GM12873 (cell line): ENCODE data around the gene SCUBE1.

Source experiments
- CTCF ChIP-seq: IDR thresholded peaks from 2 replicates; pipeline ENCODE4 v1.5.1; 2012; ENCODE audit warnings: low read depth, mild to moderate bottlenecking, moderate library complexity, low read length, control low read depth; ENCODE audit not compliant: insufficient read depth; ENCODE audit errors: missing control alignments

The SCUBE1 gene

GRCh38 chr22:43343670-43344519 lies 723 bp upstream of the SCUBE1 start:
- TF ChIP-seq CTCF = no peak

GRCh38 chr22:43342347-43343261 lies 568 bp downstream of the SCUBE1 start:
- no peak for TF ChIP-seq CTCF

GRCh38 chr22:43341565-43341964 lies 1.6 kb downstream of the SCUBE1 start:
- TF ChIP-seq CTCF = no peak

GRCh38 chr22:43338766-43339345 lies 4.3 kb downstream of the SCUBE1 start:
- TF ChIP-seq CTCF = no peak

- no peak for TF ChIP-seq CTCF
Measured at GRCh38 chr22:43337946-43338345, 5.2 kb downstream of the SCUBE1 start.

- TF ChIP-seq CTCF = no peak
Measured at GRCh38 chr22:43337385-43337784, 5.8 kb downstream of the SCUBE1 start.

- no peak for TF ChIP-seq CTCF
Measured at GRCh38 chr22:43334378-43334777, 8.8 kb downstream of the SCUBE1 start.
